H1 (cell line): Measurements from ENCODE around the gene WBP1. TPM values are rescaled to one million over a fixed set of nuclear protein-coding genes. Genes with fewer than 3 reads are reported as not detected.

Source experiments
- CEBPB ChIP-seq: IDR thresholded peaks from 2 replicates; pipeline ENCODE4 v1.6.1; 2012; ENCODE audit warnings: low read depth, low read length
- CTBP2 ChIP-seq: IDR thresholded peaks from 2 replicates; pipeline ENCODE4 v1.7.0; 2011; ENCODE audit warnings: borderline replicate concordance, mild to moderate bottlenecking, moderate library complexity, mixed read lengths, low read length; ENCODE audit not compliant: insufficient read depth, insufficient read length
- E2F6 ChIP-seq: IDR thresholded peaks from 2 replicates; pipeline ENCODE4 v1.6.1; 2012; ENCODE audit warnings: inconsistent platforms
- TBP ChIP-seq: IDR thresholded peaks from 2 replicates; pipeline ENCODE4 v1.6.1; 2011; ENCODE audit warnings: low read depth, low read length, improper control_type of control experiment
- polyA plus RNA-seq, 7 experiments: library from polyadenylated mRNA; depleted of rRNA in 3 of 7; stranded (reverse) in 5 of 7; unstranded in 2 of 7; fragments of >200 nt in 5 of 7; fragments of 200-250 nt in 2 of 7; gene quantifications; 1 replicate in 5 of 7; 2 replicates in 1 of 7; 4 replicates in 1 of 7; pipeline versions ENCODE4 v1.2.1 to v1.2.3, GENCODE V29; 2011 to 2013; ENCODE audit warnings: missing spikeins in 2 of 7, mixed read lengths in 2 of 7
- total RNA-seq: library from RNA; stranded (reverse); fragmentation: NEBNext Ultra II Directional; extraction: Animal tissue kit (Norgen Biotek cat#: 25700); gene quantifications from 2 replicates; pipeline ENCODE4 v1.2.1, GENCODE V29; 2021

WBP1 gene
- total and polyA plus RNA-seq, 2 of the 8 experiments (the other 6 are each of a cell fraction or from before 2014, with no cell fraction given): 57.2 to 190 TPM

- TF ChIP-seq E2F6: no peak
- TF ChIP-seq CTBP2: no peak
- TF ChIP-seq CEBPB: no peak
- TF ChIP-seq TBP: no peak
- TF ChIP-seq, all 59 proteins: peak for 11
Measured at GRCh38 chr2:74458132-74458937, at the start of gene WBP1 (continued).
